Suprapubic skin (tissue), 4 donors: ENCODE measurements around the gene SZT2. TPM values are rescaled to one million over a fixed set of nuclear protein-coding genes. Genes with fewer than 3 reads are reported as not detected.

Experiments
- DNase-seq, 2 donors: peaks; one replicate each; pipeline ENCODE4 v3.0.0-alpha.2; 2019; ENCODE audit warnings: low spot score in 2 of 2
- H3K27ac ChIP-seq: fragments of 200-600 bp; sonication (generic); one replicate; pipeline ENCODE4 v1.5.1; 2019
- H3K27me3 ChIP-seq: fragments of 200-600 bp; sonication (generic); one replicate; pipeline ENCODE4 v1.5.1; 2019
- H3K36me3 ChIP-seq: fragments of 200-600 bp; sonication (generic); one replicate; pipeline ENCODE4 v1.5.1; 2019
- H3K4me1 ChIP-seq: fragments of 200-600 bp; sonication (generic); one replicate; pipeline ENCODE4 v1.5.1; 2019
- H3K4me3 ChIP-seq: fragments of 200-600 bp; sonication (generic); one replicate; pipeline ENCODE4 v1.5.1; 2019; ENCODE audit warnings: mild to moderate bottlenecking
- H3K9me3 ChIP-seq: fragments of 200-600 bp; sonication (generic); one replicate; pipeline ENCODE4 v1.5.1; 2019
- CTCF ChIP-seq, 2 donors: fragments of 200-600 bp in 1 of 2; fragments of 450-650 bp in 1 of 2; sonication (generic) in 1 of 2; IDR thresholded peaks; one replicate each; pipeline ENCODE4 v1.5.1; 2016 to 2019; ENCODE audit warnings: antibody characterized with exemption in 2 of 2, mild to moderate bottlenecking in 1 of 2, moderate library complexity in 1 of 2
- EP300 ChIP-seq: sonication (generic); formaldehyde crosslinking; IDR thresholded peaks from one replicate; pipeline ENCODE4 v1.6.1; 2017; ENCODE audit warnings: antibody characterized with exemption
- POLR2A ChIP-seq, 2 donors: fragments of 450-650 bp; IDR thresholded peaks; one replicate each; pipeline ENCODE4 v1.6.1; 2017; ENCODE audit warnings: antibody characterized with exemption in 2 of 2, mild to moderate bottlenecking in 2 of 2, moderate library complexity in 2 of 2
- POLR2AphosphoS5 ChIP-seq, 3 donors: sonication (generic); formaldehyde crosslinking; IDR thresholded peaks; one replicate each; pipeline ENCODE4 v1.6.1; 2017; ENCODE audit warnings: antibody characterized with exemption in 3 of 3
- WGBS: methylation state at CpG from one replicate; pipeline ENCODE4 v1.1.5; 2018; 5-methylcytosine and 5-hydroxymethylcytosine counted together
- total RNA-seq, 4 donors: library from RNA; depleted of rRNA; stranded (reverse); fragments of >200 nt; gene quantifications; one replicate each; pipeline ENCODE4 v1.1.0, GENCODE V29; 2016

Gene SZT2
- 100 to 1,000 TPM in 1 of 4 donors, 10 to 100 TPM in 3; 44.2 to 132 (median 65.5) TPM for total RNA-seq

DNA sequence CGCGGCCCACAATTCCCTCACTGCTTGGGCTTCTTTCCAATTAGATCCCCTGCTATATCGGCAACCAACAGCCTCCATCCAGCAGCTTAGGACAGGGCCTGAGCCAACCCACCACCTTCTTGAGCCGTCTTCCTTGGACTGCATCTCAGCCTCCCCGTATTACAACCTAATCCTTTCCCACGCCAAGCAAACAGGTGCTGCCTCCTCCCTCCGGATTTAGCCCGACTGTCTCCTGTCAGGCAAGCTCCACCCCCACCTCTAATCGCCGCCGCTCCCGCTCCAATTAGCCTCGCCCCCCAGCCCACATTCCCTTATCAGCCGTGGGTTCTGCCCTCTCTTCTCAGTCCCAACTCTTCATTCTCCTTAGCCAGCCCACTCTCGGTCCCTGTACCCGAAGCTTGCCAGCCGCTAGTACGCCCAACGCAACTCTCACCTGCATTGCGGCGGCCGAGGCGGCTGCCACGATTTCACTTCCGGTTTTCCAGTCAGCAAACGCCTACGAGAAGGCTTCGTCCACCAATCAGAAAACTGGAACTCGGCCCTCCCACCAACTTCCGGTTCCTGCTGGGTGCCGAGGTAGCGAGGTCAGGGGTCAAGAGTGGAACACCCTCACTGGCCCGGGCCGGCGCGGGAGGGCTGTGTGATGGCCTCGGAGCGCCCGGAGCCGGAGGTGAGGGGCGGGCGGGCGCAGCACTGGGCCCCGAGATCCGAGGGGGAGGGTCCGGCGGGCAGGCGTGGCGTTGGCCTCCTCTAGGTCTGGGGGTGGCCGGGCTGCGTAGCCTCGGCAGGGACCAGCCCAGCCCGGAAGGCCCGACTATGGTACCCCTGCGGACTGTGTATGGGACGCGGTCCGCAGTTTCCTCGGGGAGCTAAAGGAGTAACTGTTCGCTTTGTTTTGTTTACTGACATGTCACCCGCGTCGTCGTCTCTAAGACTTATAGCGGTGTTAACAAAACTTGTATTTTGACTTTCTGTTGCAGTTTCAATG, at the start of gene SZT2, which contains the start of gene MED8:
TSS of gene SZT2 (plus strand) at position 574 of the 988 bp plus-strand sequence. CDS start at position 644, 70 bp downstream.
TSS of gene MED8 (minus strand) at position 475 of the 988 bp plus-strand sequence. CDS start at position 439, 36 bp downstream.
- TF ChIP-seq CTCF (IDR thresholded peaks at IDR 0.05), result no peak
- TF ChIP-seq POLR2A (IDR thresholded peaks at IDR 0.05), result peak; percentile 49 to 80
- peak; percentile 30 to 88 (median 68) for TF ChIP-seq POLR2AphosphoS5 (IDR thresholded peaks at IDR 0.05)
- TF ChIP-seq EP300, result no peak
- Histone ChIP-seq H3K36me3 (peaks cover 24% of the 10 kb centered on the region), H3K27me3 (no peaks in the 10 kb centered on the region), H3K9me3 (no peaks in the 10 kb centered on the region), H3K4me1 (peaks cover 30% of the 10 kb centered on the region), H3K4me3 (peak within 1 kb of the TSS; percentile 80), H3K27ac (peak within 1 kb of the TSS; percentile 82)
- DNase-seq, result peak; percentile 97 to 98
- under 1% methylated on average over 49 of the region's 65 CpGs for WGBS

DNA sequence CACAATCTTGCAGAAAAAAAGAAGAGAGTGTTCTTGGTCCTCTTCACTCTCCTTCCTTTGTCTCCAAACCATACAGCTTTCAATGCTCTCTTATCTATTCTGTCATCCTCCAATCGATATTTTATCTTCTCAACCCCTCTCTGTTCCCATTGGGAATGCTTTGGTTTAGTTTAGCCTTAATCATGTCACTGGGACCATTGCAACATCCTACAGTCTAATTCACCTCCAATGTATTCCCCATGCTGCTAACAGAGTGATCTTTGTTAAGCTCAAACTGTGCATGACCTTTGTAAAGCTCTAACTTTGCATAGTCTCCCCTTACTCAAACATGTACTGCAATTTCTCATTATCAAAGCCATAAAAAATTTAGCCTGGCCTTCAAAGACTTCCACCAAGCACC, 49.1 kb upstream of the SZT2 start:
- Histone ChIP-seq H3K36me3 (no peaks in the 10 kb centered on the region), H3K4me1 (no peaks in the 10 kb centered on the region), H3K9me3 (no peaks in the 10 kb centered on the region), H3K27ac (no peak overlapping the region), H3K4me3 (no peak overlapping the region), H3K27me3 (no peaks in the 10 kb centered on the region)
- WGBS, result 73% methylated on average over 1 of the region's 1 CpG
- DNase-seq, result no peak
- TF ChIP-seq CTCF (IDR thresholded peaks at IDR 0.05), result no peak
- no peak for TF ChIP-seq EP300
- TF ChIP-seq POLR2A (IDR thresholded peaks at IDR 0.05), result no peak

DNA sequence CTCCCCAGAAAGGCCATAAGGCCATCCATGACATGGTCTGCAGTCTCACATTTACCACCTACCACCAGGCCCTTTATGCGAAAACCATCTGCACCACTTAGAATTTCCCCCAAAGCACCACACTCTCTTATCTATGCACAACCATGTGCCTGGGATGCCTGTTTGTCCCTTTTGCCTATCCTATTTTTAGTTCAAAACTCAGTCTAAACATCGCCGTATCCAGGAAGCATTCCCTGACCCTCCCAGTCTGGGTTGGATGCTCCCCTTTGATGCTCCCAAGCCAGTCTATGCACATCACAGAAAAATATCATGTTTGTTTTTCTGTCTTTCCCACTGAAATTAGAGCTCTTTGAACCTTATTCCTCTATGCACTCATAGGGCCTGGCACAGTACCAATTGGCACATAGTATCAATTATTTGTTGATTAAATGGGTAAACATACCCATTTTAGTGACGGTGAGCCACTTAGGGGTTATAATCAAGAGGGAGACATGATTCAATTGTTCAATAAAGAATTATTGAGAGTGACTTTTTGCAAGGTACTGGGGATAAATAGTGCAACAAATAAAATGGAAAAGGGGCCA, 45.3 kb upstream of the SZT2 start:
- no peaks in the 10 kb centered on the region for H3K36me3 ChIP-seq
- H3K27me3 ChIP-seq, result no peaks in the 10 kb centered on the region
- H3K9me3 ChIP-seq, result no peaks in the 10 kb centered on the region
- no peak overlapping the region for H3K4me3 ChIP-seq
- WGBS, result 69% methylated on average over 4 of the region's 4 CpGs
- DNase-seq, result peak in 1 of 2 donors; percentile 19
- no peak overlapping the region for H3K27ac ChIP-seq
- TF ChIP-seq EP300 (no peak), POLR2A (IDR thresholded peaks at IDR 0.05) (no peak), POLR2AphosphoS5 (IDR thresholded peaks at IDR 0.05) (no peak), CTCF (IDR thresholded peaks at IDR 0.05) (no peak)
- peaks cover 14% of the 10 kb centered on the region for H3K4me1 ChIP-seq

GRCh38 chr1:43345120-43345519, 44.6 kb upstream of the SZT2 start:
- no peak overlapping the region for H3K4me3 ChIP-seq
- H3K36me3 ChIP-seq, result no peaks in the 10 kb centered on the region
- peak in 1 of 2 donors; percentile 6 for DNase-seq
- 71% methylated on average over 3 of the region's 3 CpGs for WGBS
- TF ChIP-seq POLR2A (IDR thresholded peaks at IDR 0.05) (no peak), EP300 (no peak), POLR2AphosphoS5 (IDR thresholded peaks at IDR 0.05) (no peak)
- peaks cover 21% of the 10 kb centered on the region for H3K4me1 ChIP-seq
- H3K27me3 ChIP-seq, result no peaks in the 10 kb centered on the region
- no peaks in the 10 kb centered on the region for H3K9me3 ChIP-seq
- H3K27ac ChIP-seq, result no peak overlapping the region

DNA sequence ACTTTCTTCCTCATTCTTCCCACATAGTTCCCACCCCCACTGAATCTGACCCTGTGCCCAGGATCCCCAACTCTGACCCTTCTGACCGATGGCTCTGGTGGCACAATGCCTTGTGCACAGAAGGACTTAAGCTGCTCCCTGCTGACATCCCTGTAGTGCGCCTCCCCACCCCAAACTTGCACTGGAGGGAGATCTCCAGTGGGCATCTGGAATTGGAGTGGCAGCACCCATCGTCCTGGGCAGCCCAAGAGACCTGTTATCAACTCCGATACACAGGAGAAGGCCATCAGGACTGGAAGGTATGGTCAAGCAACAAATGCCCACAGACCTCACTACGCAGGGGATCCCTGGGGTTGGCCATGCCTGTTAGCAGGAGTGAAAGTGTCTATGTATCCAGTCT, 43.1 kb upstream of the SZT2 start:
- WGBS, result 91% methylated on average over 5 of the region's 5 CpGs
- H3K4me3 ChIP-seq, result no peak overlapping the region
- no peak overlapping the region for H3K27ac ChIP-seq
- H3K4me1 ChIP-seq, result peaks cover 22% of the 10 kb centered on the region
- DNase-seq, result no peak
- no peaks in the 10 kb centered on the region for H3K36me3 ChIP-seq
- TF ChIP-seq EP300, result no peak
- TF ChIP-seq POLR2A (IDR thresholded peaks at IDR 0.05), result no peak
- TF ChIP-seq POLR2AphosphoS5 (IDR thresholded peaks at IDR 0.05), result no peak
- TF ChIP-seq CTCF (IDR thresholded peaks at IDR 0.05), result no peak
- no peaks in the 10 kb centered on the region for H3K27me3 ChIP-seq
- no peaks in the 10 kb centered on the region for H3K9me3 ChIP-seq
